Esophagus muscularis mucosa (tissue), 3 donors: ENCODE measurements around the gene RNFT2.

Source experiments
- CTCF ChIP-seq, 3 experiments: fragments of 200-600 bp in 2 of 3; fragments of 450-650 bp in 1 of 3; sonication (generic) in 2 of 3; IDR thresholded peaks; one replicate each; pipeline ENCODE4 v1.5.1; 2017 to 2019; ENCODE audit warnings: antibody characterized with exemption in 3 of 3, mild to moderate bottlenecking in 2 of 3, moderate library complexity in 1 of 3
- POLR2A ChIP-seq: fragments of 450-650 bp; IDR thresholded peaks from one replicate; pipeline ENCODE4 v1.6.1; 2017; ENCODE audit warnings: antibody characterized with exemption, moderate library complexity, mild to moderate bottlenecking, low read depth
- POLR2AphosphoS5 ChIP-seq, 2 donors: sonication (generic); formaldehyde crosslinking; IDR thresholded peaks; one replicate each; pipeline ENCODE4 v1.6.1; 2017; ENCODE audit warnings: antibody characterized with exemption in 2 of 2

GRCh38 chr12:116713527-116713926 is 24.6 kb upstream of the RNFT2 start:
- TF ChIP-seq CTCF (IDR thresholded peaks at IDR 0.05) (peak in 1 of 3 experiments; percentile 5), POLR2A (no peak), POLR2AphosphoS5 (IDR thresholded peaks at IDR 0.05) (no peak)
